H9 (cell line): ENCODE data around the gene SPNS3. TPM values are rescaled to one million over a fixed set of nuclear protein-coding genes. Genes with fewer than 3 reads are reported as not detected.

Source experiments
- DNase-seq: peaks from one replicate; pipeline ENCODE4 v3.0.0-alpha.2; 2017
- H2AFZ ChIP-seq: one replicate; pipeline ENCODE4 v1.6.1; 2013; ENCODE audit warnings: mild to moderate bottlenecking, low read length, control low read depth, moderate library complexity
- H2AK5ac ChIP-seq: 2 replicates; pipeline ENCODE4 v1.6.1; 2013; ENCODE audit warnings: low read length, control low read depth, mixed read lengths; ENCODE audit not compliant: insufficient read length
- H2BK120ac ChIP-seq: one replicate; pipeline ENCODE4 v1.6.1; 2013; ENCODE audit warnings: low read depth, mild to moderate bottlenecking, low read length, control low read depth, inconsistent platforms; ENCODE audit not compliant: poor library complexity, severe bottlenecking
- H2BK12ac ChIP-seq: 2 replicates; pipeline ENCODE4 v1.6.1; 2013; ENCODE audit warnings: low read length, control low read depth, mixed read lengths, low read depth; ENCODE audit not compliant: insufficient read length
- H2BK15ac ChIP-seq: 2 replicates; pipeline ENCODE4 v1.6.1; 2013; ENCODE audit warnings: low read depth, low read length, control low read depth
- H2BK20ac ChIP-seq: one replicate; pipeline ENCODE4 v1.6.1; 2013; ENCODE audit warnings: low read depth, mild to moderate bottlenecking, low read length, control low read depth, inconsistent platforms; ENCODE audit not compliant: poor library complexity, severe bottlenecking
- H2BK5ac ChIP-seq: 2 replicates; pipeline ENCODE4 v1.6.1; 2013; ENCODE audit warnings: low read length, control low read depth, mixed read lengths; ENCODE audit not compliant: insufficient read length
- H3K14ac ChIP-seq: 2 replicates; pipeline ENCODE4 v1.6.1; 2013; ENCODE audit warnings: low read length, control low read depth; ENCODE audit not compliant: insufficient read depth
- H3K18ac ChIP-seq: 2 replicates; pipeline ENCODE4 v1.6.1; 2013; ENCODE audit warnings: low read depth, mild to moderate bottlenecking, mixed read lengths, low read length, control low read depth; ENCODE audit not compliant: insufficient read length
- H3K23ac ChIP-seq: 2 replicates; pipeline ENCODE4 v1.6.1; 2013; ENCODE audit warnings: low read length, control low read depth, mixed read lengths, low read depth; ENCODE audit not compliant: insufficient read length
- H3K23me2 ChIP-seq: 2 replicates; pipeline ENCODE4 v1.6.1; 2013; ENCODE audit warnings: low read depth, mild to moderate bottlenecking, mixed read lengths, low read length, control low read depth; ENCODE audit not compliant: insufficient read length, poor library complexity, severe bottlenecking
- H3K27ac ChIP-seq: 2 replicates; pipeline ENCODE4 v1.5.1; 2013; ENCODE audit warnings: low read length, control low read depth, mixed read lengths, low read depth; ENCODE audit not compliant: insufficient read length
- H3K27me3 ChIP-seq: 2 replicates; pipeline ENCODE4 v1.6.1; 2013; ENCODE audit warnings: low read length, control low read depth, inconsistent platforms; ENCODE audit not compliant: insufficient read depth
- H3K4ac ChIP-seq: 2 replicates; pipeline ENCODE4 v1.6.1; 2013; ENCODE audit warnings: low read depth, mild to moderate bottlenecking, control low read depth, inconsistent platforms, low read length, moderate library complexity
- H3K4me1 ChIP-seq: 2 replicates; pipeline ENCODE4 v1.6.1; 2013; ENCODE audit warnings: low read length, control low read depth, inconsistent platforms; ENCODE audit not compliant: insufficient read depth
- H3K4me2 ChIP-seq: 2 replicates; pipeline ENCODE4 v1.6.1; 2013; ENCODE audit warnings: low read length, control low read depth, mixed read lengths; ENCODE audit not compliant: insufficient read length, insufficient read depth
- H3K56ac ChIP-seq: 2 replicates; pipeline ENCODE4 v1.6.1; 2013; ENCODE audit warnings: low read depth, mild to moderate bottlenecking, mixed read lengths, low read length, control low read depth; ENCODE audit not compliant: insufficient read length
- H3K79me1 ChIP-seq: 2 replicates; pipeline ENCODE4 v1.6.1; 2013; ENCODE audit warnings: low read depth, mild to moderate bottlenecking, moderate library complexity, low read length, control low read depth, inconsistent platforms; ENCODE audit not compliant: insufficient read depth, poor library complexity, severe bottlenecking
- H3K79me2 ChIP-seq: 2 replicates; pipeline ENCODE4 v1.6.1; 2013; ENCODE audit warnings: low read length, control low read depth, inconsistent platforms; ENCODE audit not compliant: insufficient read depth
- H3K9ac ChIP-seq: 2 replicates; pipeline ENCODE4 v1.6.1; 2013; ENCODE audit warnings: low read length, control low read depth, mixed read lengths; ENCODE audit not compliant: insufficient read length; ENCODE audit errors: extremely low read depth
- H3K9me3 ChIP-seq: one replicate; pipeline ENCODE4 v1.6.1; 2013; ENCODE audit warnings: low read depth, low read length, inconsistent platforms; ENCODE audit not compliant: control insufficient read depth
- H3T11ph ChIP-seq: one replicate; pipeline ENCODE4 v1.6.1; 2013; ENCODE audit warnings: mild to moderate bottlenecking, low read length, control low read depth, inconsistent platforms
- H4K20me1 ChIP-seq: one replicate; pipeline ENCODE4 v1.6.1; 2013; ENCODE audit not compliant: control insufficient read depth, insufficient read length, insufficient read depth
- H4K5ac ChIP-seq: 2 replicates; pipeline ENCODE4 v1.6.1; 2013; ENCODE audit warnings: low read depth, mild to moderate bottlenecking, mixed read lengths, low read length, control low read depth; ENCODE audit not compliant: insufficient read length
- H4K8ac ChIP-seq: replicated peaks from 2 replicates; pipeline ENCODE4 v1.6.1; 2013; ENCODE audit warnings: low read length, control low read depth, mixed read lengths, low read depth; ENCODE audit not compliant: insufficient read length
- H4K91ac ChIP-seq: 2 replicates; pipeline ENCODE4 v1.6.1; 2013; ENCODE audit warnings: low read depth, mild to moderate bottlenecking, moderate library complexity, mixed read lengths, low read length, control low read depth; ENCODE audit not compliant: insufficient read length
- H3K27ac Mint-ChIP-seq, 3 experiments: 2 replicates in 2 of 3; 3 replicates in 1 of 3; pipeline ENCODE4 v1.8.0; 2020 to 2021; ENCODE audit warnings: mixed read lengths in 3 of 3, mild to moderate bottlenecking in 1 of 3, moderate library complexity in 1 of 3
- H3K27me3 Mint-ChIP-seq: 2 replicates; pipeline ENCODE4 v1.8.0; 2021; ENCODE audit warnings: low read depth, mild to moderate bottlenecking, moderate library complexity, mixed read lengths
- H3K36me3 Mint-ChIP-seq, 3 experiments: 2 replicates in 2 of 3; 3 replicates in 1 of 3; pipeline ENCODE4 v1.8.0; 2020 to 2021; ENCODE audit warnings: low read depth in 3 of 3, mixed read lengths in 3 of 3; ENCODE audit not compliant: insufficient read depth in 1 of 3
- H3K4me1 Mint-ChIP-seq, 2 experiments: 2 replicates each; pipeline ENCODE4 v1.8.0; 2020; ENCODE audit warnings: mixed read lengths in 2 of 2
- H3K4me3 Mint-ChIP-seq, 2 experiments: 2 replicates in 1 of 2; 3 replicates in 1 of 2; pipeline ENCODE4 v1.8.0; 2020 to 2021; ENCODE audit warnings: mild to moderate bottlenecking in 2 of 2, mixed read lengths in 2 of 2, moderate library complexity in 1 of 2
- H3K9me3 Mint-ChIP-seq, 2 experiments: 2 replicates in 1 of 2; 3 replicates in 1 of 2; pipeline ENCODE4 v1.8.0; 2020; ENCODE audit warnings: mild to moderate bottlenecking in 2 of 2, mixed read lengths in 2 of 2, moderate library complexity in 1 of 2
- WGBS: extraction: QIAGEN DNeasy Blood & Tissue Kit; methylation state at CpG from one replicate; pipeline ENCODE4 v1.1.7; 2013; ENCODE audit warnings: missing lambda C conversion rate, low lambda C conversion rate, mixed read lengths; ENCODE audit not compliant: insufficient read length; ENCODE audit errors: extremely low coverage; 5-methylcytosine and 5-hydroxymethylcytosine counted together
- total RNA-seq: library from RNA; stranded (reverse); gene quantifications from 2 replicates; pipeline ENCODE4 v1.2.1, GENCODE V29; 2021
- TF ChIP-seq, protein P1 (sequence below): fragments of 200-600 bp; sonication (generic); conservative IDR thresholded peaks from 3 replicates; pipeline ENCODE4 v1.8.0; 2021; ENCODE audit warnings: antibody characterized with exemption, mild to moderate bottlenecking

The SPNS3 gene
- total RNA-seq, 1 experiment from 2014 or later = not detected

GRCh38 chr17:4520894-4521600, 87.3 kb downstream of the SPNS3 start:
- no peak overlapping the region for H4K8ac ChIP-seq
- no peaks in the 10 kb centered on the region; a peak in 1 of 5 replicates for H3K9me3 Mint-ChIP-seq
- H2BK12ac ChIP-seq = no peak overlapping the region
- H2BK15ac ChIP-seq = no peak overlapping the region
- no peak overlapping the region for H3K56ac ChIP-seq
- no peak overlapping the region for H3K14ac ChIP-seq
- H3K79me2 ChIP-seq = no peaks in the 10 kb centered on the region
- H3K36me3 Mint-ChIP-seq = no peaks in the 10 kb centered on the region
- H4K5ac ChIP-seq = no peak overlapping the region
- no peak overlapping the region for H3K18ac ChIP-seq
- TF ChIP-seq, protein P1, sequence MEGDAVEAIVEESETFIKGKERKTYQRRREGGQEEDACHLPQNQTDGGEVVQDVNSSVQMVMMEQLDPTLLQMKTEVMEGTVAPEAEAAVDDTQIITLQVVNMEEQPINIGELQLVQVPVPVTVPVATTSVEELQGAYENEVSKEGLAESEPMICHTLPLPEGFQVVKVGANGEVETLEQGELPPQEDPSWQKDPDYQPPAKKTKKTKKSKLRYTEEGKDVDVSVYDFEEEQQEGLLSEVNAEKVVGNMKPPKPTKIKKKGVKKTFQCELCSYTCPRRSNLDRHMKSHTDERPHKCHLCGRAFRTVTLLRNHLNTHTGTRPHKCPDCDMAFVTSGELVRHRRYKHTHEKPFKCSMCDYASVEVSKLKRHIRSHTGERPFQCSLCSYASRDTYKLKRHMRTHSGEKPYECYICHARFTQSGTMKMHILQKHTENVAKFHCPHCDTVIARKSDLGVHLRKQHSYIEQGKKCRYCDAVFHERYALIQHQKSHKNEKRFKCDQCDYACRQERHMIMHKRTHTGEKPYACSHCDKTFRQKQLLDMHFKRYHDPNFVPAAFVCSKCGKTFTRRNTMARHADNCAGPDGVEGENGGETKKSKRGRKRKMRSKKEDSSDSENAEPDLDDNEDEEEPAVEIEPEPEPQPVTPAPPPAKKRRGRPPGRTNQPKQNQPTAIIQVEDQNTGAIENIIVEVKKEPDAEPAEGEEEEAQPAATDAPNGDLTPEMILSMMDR = no peak
- no peak overlapping the region for H3K4ac ChIP-seq
- no peak overlapping the region for H2AK5ac ChIP-seq
- no peak overlapping the region for H2AFZ ChIP-seq
- no peak overlapping the region for H3K27ac Mint-ChIP-seq
- H4K20me1 ChIP-seq = no peaks in the 10 kb centered on the region
- WGBS = no CpG with 5 or more reads among the region's 8 CpGs
- no peak overlapping the region for H3K27ac ChIP-seq
- peaks cover 3 to 13% of the 10 kb centered on the region in 2 experiments; a peak in 3 of 4 replicates for H3K4me1 Mint-ChIP-seq
- H3K4me2 ChIP-seq = no peak overlapping the region
- H2BK20ac ChIP-seq = no peak overlapping the region
- no peak for DNase-seq
- H3K4me3 Mint-ChIP-seq = no peak overlapping the region
- H3K23ac ChIP-seq = no peak overlapping the region
- no peak overlapping the region for H2BK120ac ChIP-seq
- peaks cover 68% of the 10 kb centered on the region for H3K27me3 Mint-ChIP-seq
- peaks cover 3% of the 10 kb centered on the region for H3K27me3 ChIP-seq
- H3K79me1 ChIP-seq = no peaks in the 10 kb centered on the region
- no peak overlapping the region for H4K91ac ChIP-seq
- H3K4me1 ChIP-seq = no peaks in the 10 kb centered on the region
- no peak overlapping the region for H3T11ph ChIP-seq
- no peaks in the 10 kb centered on the region for H3K23me2 ChIP-seq
- no peak overlapping the region for H2BK5ac ChIP-seq
- no peak overlapping the region for H3K9ac ChIP-seq
- H3K9me3 ChIP-seq = no peaks in the 10 kb centered on the region
